ENCODE measurements around the gene CAMK2A. TPM values are rescaled to one million over a fixed set of nuclear protein-coding genes. Genes with fewer than 3 reads are reported as not detected.

CAMK2A gene
- total RNA-seq (2014; rRNA removed; shearing (Covaris generic)) (0.43 and 0.51 TPM in 2 replicates), polyA plus RNA-seq (2016; fragmentation: Nextera tagmentation; extraction: Ambion mirVana) (not detected in 2 replicates)

DNA sequence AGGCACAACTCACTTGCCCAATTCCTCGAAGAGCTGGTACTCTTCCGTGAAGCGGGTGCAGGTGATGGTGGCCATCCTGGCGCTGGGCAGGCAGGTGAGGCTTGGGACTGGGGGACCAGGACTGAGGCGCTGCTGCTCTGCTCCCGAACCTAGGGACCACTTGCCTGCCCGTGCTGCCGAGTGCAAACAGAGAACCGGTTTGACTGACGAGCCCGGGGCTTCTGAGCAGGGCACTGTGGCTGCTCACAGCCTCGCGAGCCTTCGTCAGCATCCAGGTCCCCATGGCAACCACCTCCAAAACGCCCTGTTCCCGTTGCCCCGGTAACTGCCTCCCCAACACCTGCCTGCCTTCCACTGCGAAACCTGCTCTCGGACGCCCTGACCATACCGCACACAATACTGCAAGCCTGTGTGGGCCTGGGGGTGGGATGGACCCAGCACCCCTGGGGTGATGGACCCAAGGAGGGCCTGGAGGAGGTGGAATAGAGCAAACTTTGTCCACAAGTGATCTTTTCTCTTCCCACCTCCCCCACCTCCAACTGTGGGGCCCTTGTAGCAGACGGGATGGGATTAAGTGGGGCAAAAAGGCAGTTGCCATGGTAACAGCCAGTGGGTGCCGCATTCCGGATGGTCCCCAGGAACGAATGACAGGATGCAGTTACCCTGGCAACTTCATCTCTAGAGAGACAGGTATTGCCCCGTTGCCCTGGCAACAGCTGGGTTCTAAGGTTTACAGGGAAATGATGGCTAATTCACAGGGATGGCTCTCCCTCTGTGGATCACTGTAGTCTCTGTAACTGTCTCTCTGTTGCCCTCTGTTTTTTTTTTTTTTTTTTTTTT, at the start of gene CAMK2A:
Gene CAMK2A, minus strand, starts transcription at position 223 of the 840 bp plus-strand sequence. Its CDS starts 148 bp downstream, at position 75.
- Histone ChIP-seq H3K4me3 (no peak within 1 kb of the TSS), H3K79me2 (ENCODE audit: insufficient read depth) (no peaks in the 10 kb centered on the region), H3K27me3 (replicated peaks; ENCODE audit: insufficient read depth) (no peaks in the 10 kb centered on the region), H3K27ac (no peak within 1 kb of the TSS), H3K4me1 (ENCODE audit: insufficient read depth) (peaks cover 16% of the 10 kb centered on the region), H3K9me3 (ENCODE audit: low read depth) (no peaks in the 10 kb centered on the region), H3K9ac (no peak within 1 kb of the TSS), H2AFZ (no peak within 1 kb of the TSS), H3F3A (ENCODE audit: insufficient read depth) (peaks cover 6% of the 10 kb centered on the region; the same call in 1 of the 2 replicates), H3K36me3 (ENCODE audit: low read depth) (no peaks in the 10 kb centered on the region), H3K9me2 (ENCODE audit: insufficient read depth) (no peaks in the 10 kb centered on the region), H3K4me2 (ENCODE audit: unreplicated experiment) (no peak within 1 kb of the TSS), H4K20me1 (ENCODE audit: insufficient read depth) (no peaks in the 10 kb centered on the region)
- in situ Hi-C loops (cut with MboI) = no loop called here
- no peak for DNase-seq
- 56 to 67% methylated on average over 25 to 26 of the region's 26 CpGs for WGBS, 2 experiments (ENCODE audit: low coverage in 1 of 2, low lambda C conversion rate in 2 of 2, missing lambda C conversion rate in 2 of 2)
- no peak for TF ChIP-seq EZH2phosphoT487 (IDR thresholded peaks at IDR 0.05; ENCODE audit: insufficient read depth, low read depth)
- TF ChIP-seq EZH2 (IDR thresholded peaks at IDR 0.05; ENCODE audit: insufficient read depth, poor library complexity, severe bottlenecking) = no peak

DNA sequence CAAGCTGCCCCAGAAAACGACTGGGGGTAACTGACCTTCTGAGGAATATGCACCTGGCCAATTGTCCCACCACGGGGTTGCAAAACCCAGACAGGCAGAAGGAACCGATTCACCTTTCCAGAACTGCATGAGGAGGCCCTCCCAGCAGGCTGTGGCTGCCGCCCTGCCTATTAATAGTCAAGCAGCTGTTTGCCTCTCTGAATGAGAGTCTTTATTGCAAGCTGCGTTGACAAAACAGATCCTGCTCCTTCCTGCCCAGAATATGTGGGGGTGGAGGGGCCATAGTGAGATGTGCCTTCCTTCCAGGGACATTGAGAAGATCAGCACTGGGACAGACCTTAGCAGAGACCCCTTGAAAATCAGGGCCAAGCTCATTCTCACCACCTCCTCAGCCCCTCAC, 49.6 kb upstream of the CAMK2A start:
- in situ Hi-C loops (cut with MboI) = no loop called here
- no peaks in the 10 kb centered on the region for H3K4me1 ChIP-seq (ENCODE audit: insufficient read depth)
- H3K9me2 ChIP-seq (ENCODE audit: insufficient read depth) = no peaks in the 10 kb centered on the region
- no peak overlapping the region for H3K27ac ChIP-seq
- no peaks in the 10 kb centered on the region for H3K27me3 ChIP-seq (replicated peaks; ENCODE audit: insufficient read depth)
- TF ChIP-seq EZH2phosphoT487 (IDR thresholded peaks at IDR 0.05; ENCODE audit: insufficient read depth, low read depth) = no peak
- TF ChIP-seq EZH2 (IDR thresholded peaks at IDR 0.05; ENCODE audit: insufficient read depth, poor library complexity, severe bottlenecking) = no peak
- H3K79me2 ChIP-seq (ENCODE audit: insufficient read depth) = no peaks in the 10 kb centered on the region
- no peaks in the 10 kb centered on the region for H3K9me3 ChIP-seq (ENCODE audit: low read depth)
- no peaks in the 10 kb centered on the region for H3F3A ChIP-seq (ENCODE audit: insufficient read depth)
- H4K20me1 ChIP-seq (ENCODE audit: insufficient read depth) = no peaks in the 10 kb centered on the region
- DNase-seq = no peak
- no peak overlapping the region for H2AFZ ChIP-seq
- H3K4me2 ChIP-seq (ENCODE audit: unreplicated experiment) = no peak overlapping the region
- no peak overlapping the region for H3K4me3 ChIP-seq
- no peak overlapping the region for H3K9ac ChIP-seq
- 57 to 62% methylated on average over 5 of the region's 5 CpGs for WGBS, 2 experiments (ENCODE audit: low coverage in 1 of 2, low lambda C conversion rate in 2 of 2, missing lambda C conversion rate in 2 of 2)
- no peaks in the 10 kb centered on the region for H3K36me3 ChIP-seq (ENCODE audit: low read depth)

DNA sequence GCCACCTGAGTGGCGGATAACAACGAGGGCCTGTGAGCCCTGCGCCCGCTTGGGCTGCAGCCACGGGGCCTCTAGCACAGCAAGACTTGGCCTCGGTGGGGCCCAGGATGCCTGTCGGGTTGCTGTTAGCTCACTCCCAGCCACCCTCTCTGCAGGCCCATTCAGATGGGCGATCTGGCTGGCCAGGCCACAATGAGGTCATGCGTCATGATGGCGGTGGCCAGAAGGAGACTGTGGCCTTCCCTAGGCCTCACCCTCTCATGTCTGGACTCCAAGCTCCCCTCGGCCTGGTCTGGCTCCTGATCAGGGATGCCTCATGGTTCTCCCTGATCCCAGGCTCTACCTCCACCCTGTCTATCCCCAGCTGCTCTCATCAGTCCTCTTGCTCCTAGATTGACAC, 49.0 kb upstream of the CAMK2A start:
- DNase-seq = no peak

DNA sequence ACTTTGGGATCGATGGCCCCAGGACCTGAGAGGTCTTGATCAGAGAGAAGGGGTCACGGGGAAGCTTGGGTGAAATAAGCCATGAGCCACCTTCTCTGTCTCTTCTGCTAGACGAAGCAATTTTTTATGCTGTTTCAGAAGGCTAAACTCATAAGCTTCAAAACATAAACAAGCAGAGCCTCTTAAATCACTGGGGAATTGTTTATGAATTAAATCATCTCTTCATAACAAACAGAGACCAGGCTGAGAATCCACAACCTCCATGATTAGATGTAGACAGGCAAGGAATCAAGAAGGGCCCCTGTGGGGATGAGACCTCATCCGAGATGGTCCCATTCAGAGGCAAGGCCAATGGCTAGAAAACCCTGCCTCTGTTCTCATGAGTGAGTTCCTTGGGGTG, 46.2 kb upstream of the CAMK2A start:
- TF ChIP-seq EZH2 (IDR thresholded peaks at IDR 0.05; ENCODE audit: insufficient read depth, poor library complexity, severe bottlenecking) = no peak
- no peak for TF ChIP-seq EZH2phosphoT487 (IDR thresholded peaks at IDR 0.05; ENCODE audit: insufficient read depth, low read depth)
- no peak overlapping the region for H2AFZ ChIP-seq
- no peak for DNase-seq
- H3K27me3 ChIP-seq (replicated peaks; ENCODE audit: insufficient read depth) = no peaks in the 10 kb centered on the region
- 82 to 85% methylated on average over 4 of the region's 4 CpGs for WGBS, 2 experiments (ENCODE audit: low coverage in 1 of 2, low lambda C conversion rate in 2 of 2, missing lambda C conversion rate in 2 of 2)
- no peak overlapping the region for H3K27ac ChIP-seq
- H3K4me3 ChIP-seq = no peak overlapping the region
- H3K79me2 ChIP-seq (ENCODE audit: insufficient read depth) = no peaks in the 10 kb centered on the region
- H3K9ac ChIP-seq = no peak overlapping the region
- H3K4me1 ChIP-seq (ENCODE audit: insufficient read depth) = no peaks in the 10 kb centered on the region
- in situ Hi-C loops (cut with MboI) = no loop called here
- no peaks in the 10 kb centered on the region for H3F3A ChIP-seq (ENCODE audit: insufficient read depth)
- H3K9me2 ChIP-seq (ENCODE audit: insufficient read depth) = no peaks in the 10 kb centered on the region
- no peak overlapping the region for H3K4me2 ChIP-seq (ENCODE audit: unreplicated experiment)
- no peaks in the 10 kb centered on the region for H4K20me1 ChIP-seq (ENCODE audit: insufficient read depth)
- H3K36me3 ChIP-seq (ENCODE audit: low read depth) = no peaks in the 10 kb centered on the region
- no peaks in the 10 kb centered on the region for H3K9me3 ChIP-seq (ENCODE audit: low read depth)

More for the DNA sequence above, 49.0 kb upstream of the CAMK2A start:
- Histone ChIP-seq H3K9me2 (ENCODE audit: insufficient read depth) (no peaks in the 10 kb centered on the region), H2AFZ (no peak overlapping the region), H3K4me3 (no peak overlapping the region), H4K20me1 (ENCODE audit: insufficient read depth) (no peaks in the 10 kb centered on the region), H3K36me3 (ENCODE audit: low read depth) (no peaks in the 10 kb centered on the region), H3K9ac (no peak overlapping the region), H3K79me2 (ENCODE audit: insufficient read depth) (no peaks in the 10 kb centered on the region), H3K9me3 (ENCODE audit: low read depth) (no peaks in the 10 kb centered on the region), H3K4me1 (ENCODE audit: insufficient read depth) (no peaks in the 10 kb centered on the region), H3K27ac (no peak overlapping the region), H3F3A (ENCODE audit: insufficient read depth) (no peaks in the 10 kb centered on the region), H3K27me3 (replicated peaks; ENCODE audit: insufficient read depth) (no peaks in the 10 kb centered on the region), H3K4me2 (ENCODE audit: unreplicated experiment) (no peak overlapping the region)
- in situ Hi-C loops (cut with MboI) = no loop called here
- TF ChIP-seq EZH2 (IDR thresholded peaks at IDR 0.05; ENCODE audit: insufficient read depth, poor library complexity, severe bottlenecking) (no peak), EZH2phosphoT487 (IDR thresholded peaks at IDR 0.05; ENCODE audit: insufficient read depth, low read depth) (no peak)
- WGBS, 2 experiments (ENCODE audit: low coverage in 1 of 2, low lambda C conversion rate in 2 of 2, missing lambda C conversion rate in 2 of 2) = 80% methylated on average over 10 to 11 of the region's 11 CpGs
